ENCODE data around the gene TDRD6. TPM values are rescaled to one million over a fixed set of nuclear protein-coding genes. Genes with fewer than 3 reads are reported as not detected.

Gene TDRD6, protein sequence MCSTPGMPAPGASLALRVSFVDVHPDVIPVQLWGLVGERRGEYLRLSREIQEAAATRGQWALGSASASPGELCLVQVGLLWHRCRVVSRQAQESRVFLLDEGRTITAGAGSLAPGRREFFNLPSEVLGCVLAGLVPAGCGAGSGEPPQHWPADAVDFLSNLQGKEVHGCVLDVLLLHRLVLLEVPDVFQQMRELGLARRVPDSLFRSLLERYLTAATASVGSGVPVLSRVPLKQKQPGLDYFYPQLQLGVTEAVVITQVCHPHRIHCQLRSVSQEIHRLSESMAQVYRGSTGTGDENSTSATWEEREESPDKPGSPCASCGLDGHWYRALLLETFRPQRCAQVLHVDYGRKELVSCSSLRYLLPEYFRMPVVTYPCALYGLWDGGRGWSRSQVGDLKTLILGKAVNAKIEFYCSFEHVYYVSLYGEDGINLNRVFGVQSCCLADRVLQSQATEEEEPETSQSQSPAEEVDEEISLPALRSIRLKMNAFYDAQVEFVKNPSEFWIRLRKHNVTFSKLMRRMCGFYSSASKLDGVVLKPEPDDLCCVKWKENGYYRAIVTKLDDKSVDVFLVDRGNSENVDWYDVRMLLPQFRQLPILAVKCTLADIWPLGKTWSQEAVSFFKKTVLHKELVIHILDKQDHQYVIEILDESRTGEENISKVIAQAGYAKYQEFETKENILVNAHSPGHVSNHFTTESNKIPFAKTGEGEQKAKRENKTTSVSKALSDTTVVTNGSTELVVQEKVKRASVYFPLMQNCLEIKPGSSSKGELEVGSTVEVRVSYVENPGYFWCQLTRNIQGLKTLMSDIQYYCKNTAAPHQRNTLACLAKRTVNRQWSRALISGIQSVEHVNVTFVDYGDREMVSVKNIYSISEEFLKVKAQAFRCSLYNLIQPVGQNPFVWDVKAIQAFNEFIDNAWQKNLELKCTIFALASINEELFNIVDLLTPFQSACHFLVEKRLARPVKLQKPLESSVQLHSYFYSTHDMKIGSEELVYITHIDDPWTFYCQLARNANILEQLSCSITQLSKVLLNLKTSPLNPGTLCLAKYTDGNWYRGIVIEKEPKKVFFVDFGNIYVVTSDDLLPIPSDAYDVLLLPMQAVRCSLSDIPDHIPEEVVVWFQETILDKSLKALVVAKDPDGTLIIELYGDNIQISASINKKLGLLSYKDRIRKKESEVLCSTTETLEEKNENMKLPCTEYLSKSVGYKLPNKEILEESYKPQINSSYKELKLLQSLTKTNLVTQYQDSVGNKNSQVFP (N-terminal part only)
- total RNA-seq, result not detected in 2 replicates

DNA sequence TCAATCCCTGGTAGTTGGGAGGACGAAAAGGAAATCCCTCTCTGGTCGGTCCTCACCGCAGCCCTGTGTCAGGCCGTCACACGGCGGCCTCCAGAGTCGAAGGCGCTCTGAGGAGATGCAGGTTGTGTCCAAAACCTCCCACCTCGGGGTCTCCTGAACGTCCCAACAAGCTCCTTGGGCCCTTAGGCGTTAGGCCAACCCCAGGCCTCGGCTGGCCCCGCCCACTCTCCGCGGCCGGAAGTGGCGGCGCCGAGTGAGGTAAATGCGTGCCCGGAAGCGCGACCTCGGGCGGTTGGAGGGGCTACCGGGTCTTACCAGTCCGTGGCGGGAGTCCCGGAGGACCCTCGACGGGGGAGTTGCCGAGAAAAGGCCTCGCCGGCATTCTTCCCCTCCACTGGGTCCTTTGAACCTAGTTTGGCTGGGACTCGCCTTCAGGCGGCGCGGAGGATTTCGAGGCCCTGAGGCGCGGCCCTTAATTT is at the start of gene TDRD6:
TDRD6 (plus strand) TSS at position 267 of the 479 bp plus-strand sequence. CDS start 244 bp downstream, outside the sequence.

DNA sequence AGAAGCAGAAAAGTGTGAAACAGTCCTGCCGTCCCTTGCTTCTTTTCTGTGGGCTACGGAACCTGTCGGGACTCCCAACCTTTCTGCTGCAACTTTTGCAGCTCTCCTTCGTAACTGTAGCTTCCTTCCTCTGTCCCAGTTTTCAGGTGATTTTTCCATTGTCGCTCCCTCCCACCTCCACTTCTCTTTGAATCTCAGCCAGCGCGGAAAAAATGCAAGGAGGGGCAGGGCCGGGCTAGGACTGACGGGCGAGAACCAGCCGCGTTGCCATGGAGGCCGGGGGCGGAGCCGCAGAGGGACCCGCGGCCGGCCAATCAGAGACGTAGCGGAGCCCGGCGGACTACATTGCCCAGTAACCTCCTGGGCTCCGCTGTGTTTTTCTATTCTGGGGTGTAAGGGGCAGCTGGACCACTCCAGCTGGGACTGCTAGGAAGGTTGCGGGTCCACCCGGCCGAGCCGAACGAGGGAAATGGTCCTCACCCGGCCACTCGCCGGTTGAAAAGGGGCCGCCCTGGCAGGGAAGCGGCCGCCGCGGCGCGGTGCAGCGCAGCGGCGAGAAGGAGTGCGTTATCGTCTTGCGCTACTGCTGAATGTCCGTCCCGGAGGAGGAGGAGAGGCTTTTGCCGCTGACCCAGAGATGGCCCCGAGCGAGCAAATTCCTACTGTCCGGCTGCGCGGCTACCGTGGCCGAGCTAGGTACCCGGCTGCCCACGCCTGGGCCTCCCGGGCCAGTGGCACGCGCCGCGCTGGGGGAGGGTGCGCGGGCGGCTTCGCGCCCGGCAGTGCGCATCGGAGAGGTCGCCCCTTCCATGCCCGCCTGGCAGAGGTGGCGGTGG is 34.9 kb upstream of the TDRD6 start, which contains the start of the genes CYP39A1 and SLC25A27:
CYP39A1 (minus strand) TSS at position 216 of the 836 bp plus-strand sequence. CDS start 236 bp downstream, outside the sequence.
SLC25A27 (plus strand) TSS at position 373 of the 836 bp plus-strand sequence; CDS start at position 591, 218 bp downstream.

DNA sequence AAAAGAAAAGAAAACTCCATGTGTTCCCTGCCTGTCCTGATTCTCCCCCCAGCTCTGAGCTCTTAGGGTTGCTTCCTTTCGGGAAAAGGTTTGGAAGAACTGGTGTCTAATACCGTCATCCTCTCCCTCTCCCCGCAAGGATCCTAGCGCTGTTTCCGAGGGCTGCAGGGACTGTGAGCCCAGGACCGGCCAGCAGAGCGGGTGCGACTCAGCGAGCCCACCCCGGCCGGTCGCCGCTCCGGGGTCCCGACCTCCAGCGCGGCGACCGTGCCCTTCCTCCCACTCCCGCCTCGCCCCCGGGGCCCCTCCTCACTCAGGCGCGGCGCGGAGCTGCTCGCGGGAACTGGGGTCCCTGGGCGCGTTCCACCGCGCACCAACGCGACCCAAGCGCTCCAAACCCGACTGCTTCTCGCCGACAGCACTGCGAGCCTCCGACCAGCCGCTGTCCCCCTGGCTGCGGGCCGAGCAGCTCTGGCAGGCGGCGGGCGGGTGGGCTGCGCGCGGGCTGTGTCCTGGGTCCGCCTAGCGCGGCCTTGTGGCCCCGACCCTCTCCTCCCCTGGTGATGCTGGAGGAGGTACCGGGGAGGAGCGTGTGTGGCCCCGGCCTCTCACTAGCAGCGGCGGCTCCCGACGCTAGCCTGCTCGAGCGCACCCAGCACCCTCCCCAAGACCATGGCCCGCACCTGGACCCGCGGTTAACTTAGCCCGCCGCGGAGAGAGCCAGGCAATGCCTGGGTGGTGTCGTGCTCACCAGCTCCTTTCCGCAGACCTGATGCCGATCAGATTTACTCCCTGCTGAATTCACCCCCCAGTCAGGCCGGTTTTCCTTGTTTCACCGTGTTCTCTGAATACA is 47.4 kb downstream of the TDRD6 start, which contains the start of gene PLA2G7:
PLA2G7 (minus strand) TSS at position 509 of the 853 bp plus-strand sequence. CDS start 12,484 bp downstream, outside the sequence.

DNA sequence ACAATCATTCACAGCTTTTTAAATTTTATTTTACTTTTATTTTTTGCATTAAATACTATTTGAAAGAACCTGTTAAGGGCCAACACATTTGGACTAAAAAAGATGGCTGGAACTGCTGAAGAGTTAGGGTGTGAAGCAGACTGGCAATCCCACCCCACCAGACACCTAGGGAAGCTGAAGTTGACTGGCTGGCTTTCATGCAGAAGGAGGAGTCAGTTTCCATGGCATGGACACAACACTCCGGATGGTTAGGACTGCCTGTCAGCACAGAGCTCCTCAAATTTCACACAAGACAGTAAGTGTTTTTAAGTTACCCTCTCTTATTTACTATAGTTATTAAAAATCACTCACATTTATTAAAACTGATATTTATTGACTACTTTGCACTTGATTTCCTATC is 59.0 kb downstream of the TDRD6 start, which contains the start of gene ANKRD66:
ANKRD66 (plus strand) TSS at position 238 of the 400 bp plus-strand sequence. CDS start 5,016 bp downstream, outside the sequence.

Other genes starting within 250 kb of the TDRD6 start
- 11.2 and 11.7 TPM in 2 replicates for gene RCAN2, start 196.4 kb upstream of the TDRD6 start, total RNA-seq
- gene CYP39A1, start 35.1 kb upstream of the TDRD6 start, total RNA-seq, result 0.58 and 1.1 TPM in 2 replicates
- gene SLC25A27, start 34.9 kb upstream of the TDRD6 start, total RNA-seq, result 1.2 TPM in 1 of 2 replicates, not detected in the other
- gene PLA2G7, start 47.5 kb downstream of the TDRD6 start, total RNA-seq, result not detected in 2 replicates
- not detected in 2 replicates for gene ANKRD66, start 59.0 kb downstream of the TDRD6 start, total RNA-seq
- gene MEP1A, start 105.5 kb downstream of the TDRD6 start, total RNA-seq, result not detected in 2 replicates
- gene ADGRF5, start 234.1 kb downstream of the TDRD6 start, total RNA-seq, result not detected in 2 replicates

Data from myometrial cell (primary cell).